ENCODE data around the gene HOXD9. TPM values are rescaled to one million over a fixed set of nuclear protein-coding genes. Genes with fewer than 3 reads are reported as not detected.

Gene HOXD9
- total RNA-seq, 2 donors from 2014 or later: 1.4 TPM; not detected in 1

DNA sequence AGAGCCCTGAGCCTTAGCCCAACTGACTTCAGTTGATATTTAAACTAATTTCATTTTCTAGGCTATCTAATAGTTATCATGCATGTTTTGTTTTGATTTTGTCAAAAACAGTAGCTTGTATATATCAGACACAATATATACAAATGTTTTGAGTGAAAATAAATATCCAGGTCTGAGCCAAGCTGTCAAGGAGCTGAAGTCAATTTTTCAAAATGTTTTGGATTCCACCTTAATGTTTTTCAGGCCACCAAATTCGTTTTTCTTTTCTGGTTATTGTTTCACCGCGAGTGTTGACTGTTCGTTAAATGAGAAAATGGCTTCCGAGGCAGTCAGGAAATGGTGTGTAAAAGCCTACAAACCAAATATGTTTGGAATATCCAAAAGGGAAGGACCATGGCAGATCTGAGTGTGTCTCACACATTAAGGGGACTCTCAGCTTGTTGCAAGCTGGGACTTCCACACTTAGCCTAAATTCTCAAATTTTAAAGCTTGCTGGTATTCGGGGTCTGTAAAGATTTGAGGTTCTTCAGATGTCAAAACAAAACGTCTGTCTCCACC, 20.1 kb upstream of the HOXD9 start:
- Histone ChIP-seq H3K4me3 (no peak overlapping the region), H3K27ac (no peak overlapping the region), H3K9me3 (no peaks in the 10 kb centered on the region), H3K27me3 (replicated peaks; ENCODE audit: insufficient read depth) (peaks cover 62% of the 10 kb centered on the region), H3K36me3 (no peaks in the 10 kb centered on the region), H3K4me1 (ENCODE audit: control insufficient read depth in 1 of 2, low read depth in 2 of 2) (peaks cover 12 to 24% of the 10 kb centered on the region in 2 donors)
- DNase-seq (ENCODE audit: low spot score): no peak
- TF ChIP-seq CTCF (IDR thresholded peaks at IDR 0.05): no peak
- no peak for ATAC-seq (ENCODE audit: insufficient number of reproducible peaks, low FRiP score, low read depth)

DNA sequence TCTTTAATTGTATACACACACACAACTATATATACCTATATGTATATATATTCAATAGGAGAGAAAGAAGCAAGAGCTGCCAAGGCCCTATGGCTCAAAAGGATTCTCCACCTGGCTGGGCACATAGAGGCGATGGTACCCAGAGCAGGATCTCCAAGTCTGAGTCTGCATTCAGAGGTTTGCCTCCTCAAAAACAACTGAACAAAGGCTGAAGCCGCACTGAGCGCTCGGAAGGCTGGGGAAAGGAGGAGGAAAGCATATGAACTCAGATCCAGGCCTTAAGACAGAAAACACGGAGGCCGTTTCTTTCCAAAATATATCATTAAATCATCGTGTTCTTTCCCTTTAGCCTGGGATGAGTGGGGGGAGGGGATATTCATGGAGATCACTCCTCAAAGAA, 19.3 kb upstream of the HOXD9 start:
- Histone ChIP-seq H3K4me3 (no peak overlapping the region), H3K4me1 (ENCODE audit: control insufficient read depth in 1 of 2, low read depth in 2 of 2) (peaks cover 12 to 25% of the 10 kb centered on the region in 2 donors), H3K36me3 (no peaks in the 10 kb centered on the region), H3K27ac (no peak overlapping the region), H3K27me3 (replicated peaks; ENCODE audit: insufficient read depth) (peaks cover 57% of the 10 kb centered on the region), H3K9me3 (no peaks in the 10 kb centered on the region)
- DNase-seq (ENCODE audit: low spot score) (no peak), ATAC-seq (ENCODE audit: insufficient number of reproducible peaks, low FRiP score, low read depth) (no peak)
- TF ChIP-seq CTCF (IDR thresholded peaks at IDR 0.05): no peak

DNA sequence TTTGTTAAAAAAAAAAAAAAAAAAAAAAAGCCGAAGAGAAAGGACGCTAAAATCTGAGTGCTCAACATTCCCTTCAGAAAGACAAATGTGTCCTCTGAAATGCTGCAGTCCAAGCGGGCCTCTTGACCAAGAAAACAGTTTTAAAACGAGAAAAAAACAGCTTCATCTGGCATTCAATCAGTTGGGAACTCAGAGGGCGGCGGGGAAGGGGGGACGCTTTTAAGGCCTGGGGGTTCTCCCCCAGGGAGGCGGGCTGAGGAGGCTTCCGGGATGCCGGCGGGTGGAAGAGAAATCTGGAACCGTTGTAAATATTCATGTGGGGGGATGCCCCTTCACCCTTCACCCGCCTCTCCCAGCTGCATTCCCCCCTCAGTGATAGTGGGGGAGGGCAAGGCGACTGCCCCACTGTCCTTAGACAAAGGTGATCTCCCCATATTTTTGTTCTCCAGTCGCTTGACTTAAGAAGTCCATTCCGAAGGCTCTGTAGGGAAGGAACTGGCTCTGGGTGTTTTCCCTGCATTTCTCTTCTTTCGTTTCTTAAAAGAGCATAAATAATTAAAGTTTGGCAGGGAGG, 18.7 kb upstream of the HOXD9 start:
- TF ChIP-seq CTCF (IDR thresholded peaks at IDR 0.05): no peak
- H3K4me1 ChIP-seq (ENCODE audit: control insufficient read depth in 1 of 2, low read depth in 2 of 2): peaks cover 12 to 25% of the 10 kb centered on the region in 2 donors
- no peaks in the 10 kb centered on the region for H3K9me3 ChIP-seq
- ATAC-seq (ENCODE audit: insufficient number of reproducible peaks, low FRiP score, low read depth): no peak
- peaks cover 50% of the 10 kb centered on the region for H3K27me3 ChIP-seq (replicated peaks; ENCODE audit: insufficient read depth)
- no peaks in the 10 kb centered on the region for H3K36me3 ChIP-seq
- no peak for DNase-seq (ENCODE audit: low spot score)
- H3K4me3 ChIP-seq: no peak overlapping the region
- H3K27ac ChIP-seq: no peak overlapping the region

DNA sequence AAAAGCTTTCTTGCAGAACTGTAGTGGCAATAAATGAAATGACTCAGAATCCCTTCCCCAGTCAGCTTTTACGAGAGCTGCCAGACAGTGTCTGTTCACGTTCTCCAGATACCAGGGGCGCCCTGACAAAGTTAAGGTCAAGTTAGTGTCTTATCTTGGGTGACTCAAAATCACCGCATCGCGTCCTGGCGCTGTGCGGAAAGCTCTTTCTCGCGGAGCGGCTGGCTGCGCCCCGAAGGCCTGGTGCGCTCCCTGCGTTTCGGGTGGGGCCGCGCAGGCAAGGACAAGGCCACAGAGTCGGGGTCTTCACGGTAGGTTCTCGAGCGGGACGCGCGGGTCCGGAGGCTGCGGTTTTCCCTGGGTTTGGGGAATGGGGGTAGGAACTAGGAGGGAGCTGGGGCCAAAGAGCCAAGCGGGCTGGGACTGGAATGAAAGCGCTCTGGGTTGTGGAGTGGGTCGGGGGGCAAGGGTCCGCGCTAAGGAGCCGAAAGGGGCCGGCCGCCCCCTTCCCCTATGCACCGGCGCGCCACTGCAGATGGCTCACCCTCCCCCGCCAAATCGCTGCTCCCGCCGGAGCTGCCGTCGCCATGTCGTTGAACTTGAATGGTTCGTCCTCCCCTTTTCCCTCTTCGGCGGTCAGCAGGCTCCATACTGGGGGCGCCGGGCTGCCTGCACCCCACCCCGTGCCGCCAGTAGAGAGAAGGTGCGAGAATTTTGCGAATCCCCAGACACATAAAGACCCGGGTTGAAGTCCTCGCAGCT, 18.0 kb upstream of the HOXD9 start:
- Histone ChIP-seq H3K27me3 (replicated peaks; ENCODE audit: insufficient read depth) (peaks cover 50% of the 10 kb centered on the region), H3K4me3 (peak overlapping the region; percentile 18), H3K9me3 (no peaks in the 10 kb centered on the region), H3K4me1 (ENCODE audit: control insufficient read depth in 1 of 2, low read depth in 2 of 2) (peaks cover 12 to 25% of the 10 kb centered on the region in 2 donors), H3K27ac (no peak overlapping the region), H3K36me3 (no peaks in the 10 kb centered on the region)
- TF ChIP-seq CTCF (IDR thresholded peaks at IDR 0.05): no peak
- ATAC-seq (ENCODE audit: insufficient number of reproducible peaks, low FRiP score, low read depth): no peak
- DNase-seq (ENCODE audit: low spot score): no peak

DNA sequence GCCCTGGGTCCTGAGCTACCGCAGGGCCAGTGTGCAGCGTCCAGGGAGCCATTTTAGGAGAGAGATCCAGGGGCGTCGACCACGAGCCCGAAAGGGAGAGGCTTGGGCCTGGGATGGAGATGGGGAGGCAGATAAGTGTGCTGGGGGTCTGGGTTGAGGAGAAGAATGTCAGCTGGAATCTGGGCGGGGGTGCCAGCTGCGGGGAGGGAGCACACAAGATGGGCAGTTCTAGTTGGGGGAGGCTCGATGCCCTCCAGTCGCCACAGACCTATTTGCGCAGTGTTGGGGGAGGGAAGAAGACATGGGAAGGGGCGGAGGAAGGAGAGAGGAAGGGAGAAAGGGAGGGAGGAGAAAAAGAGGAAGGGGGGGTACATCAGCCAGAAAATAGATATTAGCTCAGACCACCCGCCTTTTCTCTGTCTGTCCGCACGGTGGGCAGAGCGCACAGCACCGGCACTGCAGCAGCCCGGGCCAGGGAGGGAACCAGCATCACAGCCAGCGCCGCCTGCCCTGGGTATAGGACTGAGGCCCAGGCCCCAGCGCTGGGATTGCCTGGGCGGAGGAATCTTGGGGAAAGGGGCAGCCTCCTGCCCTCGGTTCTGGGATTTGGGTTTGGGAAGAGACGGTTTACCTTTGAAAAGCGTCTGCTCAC, 17.3 kb upstream of the HOXD9 start:
- no peak for DNase-seq (ENCODE audit: low spot score)
- H3K27ac ChIP-seq: no peak overlapping the region
- H3K36me3 ChIP-seq: no peaks in the 10 kb centered on the region
- H3K4me1 ChIP-seq (ENCODE audit: control insufficient read depth in 1 of 2, low read depth in 2 of 2): peaks cover 12 to 25% of the 10 kb centered on the region in 2 donors
- H3K9me3 ChIP-seq: no peaks in the 10 kb centered on the region
- peak overlapping the region; percentile 18 for H3K4me3 ChIP-seq
- peaks cover 52% of the 10 kb centered on the region for H3K27me3 ChIP-seq (replicated peaks; ENCODE audit: insufficient read depth)
- TF ChIP-seq CTCF (IDR thresholded peaks at IDR 0.05): no peak
- no peak for ATAC-seq (ENCODE audit: insufficient number of reproducible peaks, low FRiP score, low read depth)
